Uterus (tissue), 2 donors: ENCODE data around the gene CYP4F12.

ENCODE experiments used
- POLR2A ChIP-seq, 2 donors: fragments of 450-650 bp; IDR thresholded peaks; one replicate each; pipeline ENCODE4 v1.6.1; 2016; ENCODE audit warnings: antibody characterized with exemption in 2 of 2, mild to moderate bottlenecking in 1 of 2, moderate library complexity in 1 of 2
- TF ChIP-seq, protein P1 (sequence below), 4 experiments: fragments of 200-600 bp in 2 of 4; fragments of 450-650 bp in 2 of 4; sonication (generic) in 2 of 4; IDR thresholded peaks; one replicate each; pipeline ENCODE4 v1.5.1; 2016 to 2019; ENCODE audit warnings: antibody characterized with exemption in 4 of 4, mild to moderate bottlenecking in 2 of 4, moderate library complexity in 1 of 4

DNA sequence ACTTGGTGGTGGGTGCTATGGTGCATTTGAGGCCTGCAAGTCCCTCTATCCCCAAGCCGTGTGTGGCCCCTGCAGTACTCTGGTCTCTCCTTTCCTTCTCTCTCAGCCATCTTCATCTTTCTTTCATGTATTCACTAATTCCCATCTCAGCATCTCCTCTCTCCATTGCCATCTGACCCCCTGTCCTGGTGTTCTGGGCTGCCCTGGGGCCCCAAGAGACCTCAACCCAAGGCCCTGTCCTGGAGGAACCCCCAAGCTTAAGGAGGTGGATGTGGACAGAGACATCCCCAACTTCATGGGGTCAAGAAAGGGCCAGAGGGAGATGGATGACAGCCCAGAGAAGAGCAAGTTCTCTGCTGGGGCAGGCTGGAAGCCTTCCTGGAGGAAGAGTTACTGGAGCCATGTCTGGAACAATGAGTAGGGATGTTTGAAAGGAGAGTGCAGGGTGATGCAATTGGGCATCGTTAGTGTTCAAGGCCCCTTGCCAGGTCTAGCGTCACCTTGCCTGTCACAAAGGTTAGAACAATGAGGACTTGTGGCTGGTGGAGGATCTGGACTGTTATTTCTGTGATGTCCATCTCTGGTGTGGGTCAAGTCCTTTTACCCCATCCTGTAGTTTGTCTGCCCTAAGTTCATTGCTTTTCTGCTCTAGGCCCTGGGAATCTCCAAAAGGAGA, 28.7 kb upstream of the CYP4F12 start:
- TF ChIP-seq POLR2A (IDR thresholded peaks at IDR 0.05), result no peak
- TF ChIP-seq, protein P1, sequence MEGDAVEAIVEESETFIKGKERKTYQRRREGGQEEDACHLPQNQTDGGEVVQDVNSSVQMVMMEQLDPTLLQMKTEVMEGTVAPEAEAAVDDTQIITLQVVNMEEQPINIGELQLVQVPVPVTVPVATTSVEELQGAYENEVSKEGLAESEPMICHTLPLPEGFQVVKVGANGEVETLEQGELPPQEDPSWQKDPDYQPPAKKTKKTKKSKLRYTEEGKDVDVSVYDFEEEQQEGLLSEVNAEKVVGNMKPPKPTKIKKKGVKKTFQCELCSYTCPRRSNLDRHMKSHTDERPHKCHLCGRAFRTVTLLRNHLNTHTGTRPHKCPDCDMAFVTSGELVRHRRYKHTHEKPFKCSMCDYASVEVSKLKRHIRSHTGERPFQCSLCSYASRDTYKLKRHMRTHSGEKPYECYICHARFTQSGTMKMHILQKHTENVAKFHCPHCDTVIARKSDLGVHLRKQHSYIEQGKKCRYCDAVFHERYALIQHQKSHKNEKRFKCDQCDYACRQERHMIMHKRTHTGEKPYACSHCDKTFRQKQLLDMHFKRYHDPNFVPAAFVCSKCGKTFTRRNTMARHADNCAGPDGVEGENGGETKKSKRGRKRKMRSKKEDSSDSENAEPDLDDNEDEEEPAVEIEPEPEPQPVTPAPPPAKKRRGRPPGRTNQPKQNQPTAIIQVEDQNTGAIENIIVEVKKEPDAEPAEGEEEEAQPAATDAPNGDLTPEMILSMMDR (IDR thresholded peaks at IDR 0.05), result no peak
